ENCODE measurements around the gene MROH2A. TPM values are rescaled to one million over a fixed set of nuclear protein-coding genes. Genes with fewer than 3 reads are reported as not detected.

Gene MROH2A
- total RNA-seq, 1 donor from 2014 or later, result not detected

DNA sequence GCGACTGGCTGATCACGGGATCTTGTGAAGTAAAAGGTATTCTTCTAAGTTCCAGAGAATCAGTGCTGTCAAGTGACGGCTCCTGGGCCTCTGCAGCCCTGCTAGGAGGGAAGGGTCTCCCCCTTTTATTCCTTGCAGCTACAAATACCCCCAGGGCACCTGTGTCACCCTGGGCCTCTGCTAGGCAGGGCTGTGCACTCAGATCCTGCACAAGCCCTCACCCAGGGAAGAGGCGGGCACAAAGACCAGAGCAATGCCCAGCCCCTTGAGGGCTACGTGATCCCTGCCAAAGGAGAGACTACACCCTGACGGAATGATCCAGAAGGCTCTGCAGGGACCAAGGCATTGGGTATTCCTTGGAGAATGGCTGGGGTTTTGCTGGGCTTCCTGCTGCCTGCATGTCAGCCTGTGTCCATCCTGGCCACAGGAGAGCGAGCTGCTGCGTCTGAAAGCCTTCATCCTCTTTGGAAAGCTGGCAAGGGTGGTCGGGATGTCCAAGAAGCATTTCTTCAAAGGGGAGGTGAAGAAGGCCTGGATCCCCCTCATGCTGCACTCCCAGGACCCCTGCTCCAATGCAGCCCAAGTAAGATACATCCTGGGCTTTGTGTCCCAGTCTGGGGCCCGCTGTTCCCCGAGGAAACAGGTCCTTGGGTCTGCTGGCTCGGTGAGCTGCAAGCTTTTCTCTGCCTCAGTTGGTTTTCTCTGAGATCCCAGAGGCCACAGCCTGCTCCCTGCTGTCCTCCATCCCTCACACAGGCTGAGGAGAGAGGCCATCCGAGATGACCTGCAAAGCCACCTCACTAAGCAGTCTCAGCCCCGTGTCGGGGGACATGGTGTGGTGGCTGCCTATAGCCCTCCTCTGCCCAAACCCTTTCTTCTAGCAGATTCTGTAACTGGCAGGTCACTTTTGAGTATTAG lies 51.3 kb downstream of the MROH2A start:
- intact Hi-C loops (cut with DNase I), result no loop called here
- H3K27me3 ChIP-seq, result no peaks in the 10 kb centered on the region
- TF ChIP-seq POLR2A (IDR thresholded peaks at IDR 0.05) (no peak), CTCF (IDR thresholded peaks at IDR 0.05) (no peak), POLR2AphosphoS5 (IDR thresholded peaks at IDR 0.05; ENCODE audit: insufficient read depth in 1 of 2, low read depth in 1 of 2) (no peak)
- H3K4me3 ChIP-seq, result no peak overlapping the region
- no peaks in the 10 kb centered on the region for H3K36me3 ChIP-seq
- H3K27ac ChIP-seq, result no peak overlapping the region
- H3K4me1 ChIP-seq, result no peaks in the 10 kb centered on the region
- DNase-seq (ENCODE audit: extremely low spot score in 2 of 2), result peak in 1 of 2 donors; percentile 87
- H3K9me3 ChIP-seq, result no peaks in the 10 kb centered on the region

GRCh38 chr2:233830111-233830802 lies 52.1 kb downstream of the MROH2A start:
- H3K27ac ChIP-seq, result no peak overlapping the region
- H3K9me3 ChIP-seq, result no peaks in the 10 kb centered on the region
- DNase-seq (ENCODE audit: extremely low spot score in 2 of 2), result peak in 1 of 2 donors; percentile 95
- no peaks in the 10 kb centered on the region for H3K4me1 ChIP-seq
- H3K27me3 ChIP-seq, result no peaks in the 10 kb centered on the region
- TF ChIP-seq POLR2AphosphoS5 (IDR thresholded peaks at IDR 0.05; ENCODE audit: insufficient read depth in 1 of 2, low read depth in 1 of 2) (no peak), CTCF (IDR thresholded peaks at IDR 0.05) (no peak), POLR2A (IDR thresholded peaks at IDR 0.05) (no peak)
- no peaks in the 10 kb centered on the region for H3K36me3 ChIP-seq
- intact Hi-C loops (cut with DNase I), result no loop called here
- H3K4me3 ChIP-seq, result no peak overlapping the region

DNA sequence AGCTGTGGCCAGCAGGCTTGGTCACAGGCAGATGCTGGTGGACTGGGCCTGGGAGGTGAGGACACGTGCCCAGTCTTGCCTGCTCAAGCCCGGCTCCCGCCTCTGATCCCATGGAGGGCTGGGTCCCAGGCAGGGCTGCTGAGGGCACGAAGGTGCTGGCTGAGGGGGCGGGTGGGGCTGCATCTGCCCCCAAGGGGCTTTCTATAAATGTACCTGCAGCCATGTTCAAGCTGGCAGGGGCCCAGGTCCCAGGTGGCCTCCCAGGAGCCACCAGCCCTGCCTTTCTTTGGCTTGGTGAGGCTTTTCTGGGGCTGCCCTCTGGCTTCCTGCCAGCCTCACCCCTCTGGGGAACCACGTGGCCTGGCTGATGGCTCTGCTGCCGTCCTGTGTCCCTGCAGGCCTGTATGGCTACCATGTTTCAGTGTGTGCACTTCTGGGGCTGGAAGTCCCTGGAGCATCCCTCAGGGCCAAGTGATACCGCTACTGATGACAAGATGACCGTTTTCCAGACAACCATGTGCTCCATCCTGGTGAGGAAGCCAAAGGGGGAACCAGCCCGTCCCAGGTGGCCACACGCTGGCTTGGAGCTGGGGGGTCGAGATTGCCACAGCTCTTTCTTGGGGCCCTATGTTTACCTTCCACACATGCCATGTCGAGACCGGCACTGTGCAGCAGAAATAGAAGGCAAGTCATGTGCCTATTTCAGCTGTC lies 53.0 kb downstream of the MROH2A start:
- no peaks in the 10 kb centered on the region for H3K27me3 ChIP-seq
- intact Hi-C loops (cut with DNase I), result no loop called here
- no peak overlapping the region for H3K4me3 ChIP-seq
- TF ChIP-seq POLR2AphosphoS5 (IDR thresholded peaks at IDR 0.05; ENCODE audit: insufficient read depth in 1 of 2, low read depth in 1 of 2), result no peak
- no peak for TF ChIP-seq POLR2A (IDR thresholded peaks at IDR 0.05)
- no peak for TF ChIP-seq CTCF (IDR thresholded peaks at IDR 0.05)
- H3K36me3 ChIP-seq, result no peaks in the 10 kb centered on the region
- H3K9me3 ChIP-seq, result no peaks in the 10 kb centered on the region
- H3K27ac ChIP-seq, result no peak overlapping the region
- H3K4me1 ChIP-seq, result no peaks in the 10 kb centered on the region
- DNase-seq (ENCODE audit: extremely low spot score in 2 of 2), result no peak

GRCh38 chr2:233831861-233832260 lies 53.7 kb downstream of the MROH2A start:
- Histone ChIP-seq H3K27ac (no peak overlapping the region), H3K4me1 (no peaks in the 10 kb centered on the region), H3K27me3 (no peaks in the 10 kb centered on the region), H3K4me3 (no peak overlapping the region), H3K36me3 (no peaks in the 10 kb centered on the region), H3K9me3 (no peaks in the 10 kb centered on the region)
- intact Hi-C loops (cut with DNase I), result no loop called here
- DNase-seq (ENCODE audit: extremely low spot score in 2 of 2), result no peak
- TF ChIP-seq POLR2AphosphoS5 (IDR thresholded peaks at IDR 0.05; ENCODE audit: insufficient read depth in 1 of 2, low read depth in 1 of 2) (no peak), CTCF (IDR thresholded peaks at IDR 0.05) (no peak), POLR2A (IDR thresholded peaks at IDR 0.05) (no peak)
